Medulla oblongata (tissue), 1 donor: ENCODE results near the gene PGLYRP1.
A peak's percentile ranks its signal among the peaks of the same experiment; 100 is the strongest.

ENCODE experiments used
- DNase-seq: peaks from one replicate; pipeline ENCODE4 v3.0.0-alpha.2; 2015; ENCODE audit errors: extremely low spot score

The PGLYRP1 gene

DNA sequence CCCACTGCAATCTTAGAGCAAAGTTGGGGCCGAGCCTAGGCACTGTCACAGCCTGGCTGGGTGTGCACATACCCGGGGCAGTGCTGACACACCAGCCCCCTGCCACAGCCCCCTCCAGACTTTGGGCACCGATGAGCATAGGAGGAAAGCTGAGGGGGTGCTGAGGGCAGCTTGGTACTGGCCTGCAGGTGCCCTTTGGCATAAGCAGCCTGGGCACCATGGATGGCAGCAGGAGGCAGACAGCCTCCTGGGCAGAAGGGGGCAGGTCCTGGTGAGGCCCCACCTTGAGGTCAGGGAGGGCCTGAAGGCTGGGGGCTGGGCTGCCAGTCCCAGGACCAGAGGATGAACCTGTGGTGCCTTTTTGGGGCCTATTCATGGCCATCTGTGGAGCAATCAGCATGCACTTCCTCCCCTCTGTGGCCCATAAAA, 9.8 kb upstream of the PGLYRP1 start:
- no peak for DNase-seq

DNA sequence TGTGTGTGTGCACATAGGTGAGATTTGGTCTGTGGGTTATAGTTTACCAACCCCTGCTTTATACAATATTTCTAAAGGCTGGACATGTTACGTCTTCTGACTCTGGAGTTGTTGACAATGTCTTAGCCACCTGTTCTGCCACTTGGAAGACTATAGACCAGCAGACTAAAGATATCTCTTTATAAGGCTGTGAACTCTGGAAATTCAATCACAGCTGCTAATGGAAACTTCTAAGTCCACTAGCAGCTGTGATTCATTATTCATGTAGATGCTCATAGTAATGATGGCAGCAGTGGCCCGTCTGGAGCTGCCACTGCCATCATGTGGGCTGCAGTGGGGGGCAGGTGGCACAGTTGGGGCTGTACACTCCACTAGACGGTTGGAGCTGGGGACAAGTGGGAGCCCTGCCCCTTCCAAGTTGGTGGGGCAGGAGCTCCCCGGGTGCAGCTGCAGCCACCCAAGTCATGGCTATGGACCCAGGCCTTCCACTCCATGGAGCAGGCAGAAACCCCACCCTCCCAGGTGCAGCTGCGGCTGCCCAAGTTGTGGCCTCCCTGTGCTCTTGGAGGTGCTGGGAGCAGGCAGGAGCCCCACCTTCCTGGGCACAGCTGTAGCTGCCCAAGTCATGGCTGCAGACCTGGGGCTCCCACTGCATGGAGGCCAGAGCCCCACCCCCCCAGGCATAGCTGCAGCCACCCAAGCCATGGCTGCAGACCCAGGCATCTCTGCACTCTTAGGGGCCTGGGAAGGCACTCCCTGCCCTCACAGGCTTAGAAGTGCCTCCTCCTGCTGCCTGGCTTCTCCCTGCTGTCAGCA, 9.1 kb upstream of the PGLYRP1 start:
- no peak for DNase-seq

DNA sequence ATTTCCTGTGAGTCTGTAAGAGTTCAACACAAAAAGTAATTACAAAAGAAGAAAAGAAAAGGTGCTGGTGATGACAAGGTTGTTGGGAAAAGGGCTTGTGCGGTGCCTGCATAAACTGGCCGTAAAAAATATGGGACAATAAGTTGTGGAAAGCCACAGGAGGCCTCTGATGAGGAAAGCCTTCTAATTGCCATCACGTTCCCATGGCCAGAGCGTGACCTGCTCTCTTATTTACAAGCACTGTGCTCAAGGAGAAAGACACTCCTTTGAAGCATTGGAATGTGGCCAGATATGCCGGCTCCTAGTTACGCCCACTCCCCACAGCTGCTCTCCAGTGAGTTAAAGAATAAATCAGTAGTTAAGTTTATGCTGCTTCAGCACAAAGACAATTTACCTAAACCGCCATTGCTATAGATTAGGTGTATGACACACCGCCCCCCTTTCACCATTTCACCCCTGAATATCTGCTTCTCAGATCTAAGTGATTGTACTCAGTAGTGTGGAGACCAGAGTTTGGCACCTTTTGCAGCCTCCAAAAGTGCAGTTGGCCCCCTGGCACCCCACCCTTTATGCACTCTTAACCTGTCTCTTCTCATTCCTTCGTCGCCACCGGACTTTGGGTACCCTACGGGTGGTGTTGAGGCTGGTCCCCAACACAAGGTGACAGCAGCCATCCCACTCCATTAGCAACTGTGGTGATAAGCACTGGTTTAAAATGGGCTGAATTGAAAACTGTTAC, 8.1 kb upstream of the PGLYRP1 start:
- DNase-seq, result no peak

DNA sequence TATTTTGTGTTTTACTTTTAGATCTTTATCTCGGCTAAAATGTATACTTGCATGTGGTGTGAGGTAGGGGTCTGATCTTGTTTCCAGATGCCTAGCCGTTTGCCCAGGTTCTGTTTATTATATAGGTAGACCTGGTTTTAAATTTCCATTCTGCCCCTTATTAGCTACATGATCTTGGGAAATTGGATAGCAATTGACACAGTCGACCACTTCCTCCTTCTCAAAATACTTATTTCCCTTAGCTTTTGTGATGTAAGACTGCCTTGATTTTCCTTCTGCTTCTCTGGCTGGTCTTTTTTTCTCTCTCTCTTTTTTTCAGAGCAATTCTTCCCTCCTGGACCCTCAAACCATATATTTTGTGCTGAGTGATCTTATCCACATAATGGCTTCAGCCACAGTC, 3.0 kb upstream of the PGLYRP1 start:
- no peak for DNase-seq

DNA sequence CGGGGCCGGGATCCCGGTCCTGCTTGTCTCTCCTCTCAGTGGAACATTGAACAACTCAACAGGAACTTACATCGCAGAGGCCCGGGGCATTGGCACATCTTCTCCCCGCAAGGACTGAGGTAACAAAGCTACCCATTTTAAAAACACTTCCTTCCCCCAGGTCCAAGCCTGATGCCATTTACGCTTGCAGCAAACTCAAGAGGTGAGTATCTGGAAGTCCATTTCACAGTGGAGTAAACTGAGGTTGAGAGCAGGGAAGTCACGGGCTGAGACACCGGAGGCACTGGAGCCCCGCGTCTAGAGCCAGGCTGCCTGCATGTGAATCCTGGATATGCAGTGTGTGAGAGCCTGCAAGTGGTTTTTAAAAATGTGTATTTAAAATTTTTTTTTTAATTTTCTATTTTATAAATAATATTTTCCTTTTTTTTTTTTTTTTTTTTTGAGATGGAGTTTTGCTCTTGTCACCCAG, 492 bp upstream of the PGLYRP1 start:
- DNase-seq, result no peak

GRCh38 chr19:46022061-46022430, 807 bp downstream of the PGLYRP1 start:
- no peak for DNase-seq

- no peak for DNase-seq
Observed at GRCh38 chr19:46021531-46022041, 1.3 kb downstream of the PGLYRP1 start.

DNA sequence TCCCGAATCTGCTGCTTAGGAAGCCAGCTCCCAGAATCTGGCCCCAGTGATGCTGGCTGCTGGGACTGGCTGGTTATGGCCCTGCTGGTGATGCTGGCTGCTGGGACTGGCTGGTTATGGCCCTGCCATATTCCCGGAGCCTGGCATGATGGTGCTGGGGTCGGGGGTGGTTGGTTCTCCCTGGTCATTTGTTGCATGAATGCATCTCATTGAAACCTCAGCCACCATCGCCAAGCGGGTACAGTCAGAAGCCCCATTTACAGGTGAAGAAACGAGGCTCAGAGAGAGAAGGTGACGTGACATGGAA, 2.1 kb downstream of the PGLYRP1 start:
- DNase-seq, result no peak

- no peak for DNase-seq
Observed at GRCh38 chr19:46019270-46019669, 3.6 kb downstream of the PGLYRP1 start.

DNA sequence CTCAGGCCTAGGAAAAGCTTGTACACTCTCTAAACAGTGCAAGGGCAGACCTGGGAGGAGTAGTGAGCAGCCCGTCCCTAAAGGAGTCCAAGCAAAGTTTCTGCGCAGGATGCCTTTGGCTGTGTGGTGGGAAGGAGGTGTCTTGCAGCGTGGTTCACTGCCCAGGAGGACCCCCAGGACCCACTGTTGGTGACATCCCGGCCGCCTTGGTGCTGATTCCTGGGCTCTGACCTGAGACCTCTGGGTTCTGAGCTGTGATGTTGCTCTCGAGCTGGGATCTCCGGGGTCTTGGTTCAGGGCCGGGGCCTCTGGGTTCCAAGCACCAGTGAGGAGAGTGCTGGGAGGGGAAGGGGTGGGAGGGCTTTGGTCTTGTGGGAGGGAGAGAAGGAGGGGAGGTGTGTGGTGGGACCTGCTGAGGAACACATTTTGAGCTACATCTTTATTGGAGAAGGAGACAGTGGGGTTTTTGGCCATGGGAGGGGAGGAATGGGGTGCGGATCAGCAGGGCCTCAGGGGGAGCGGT, 4.1 kb downstream of the PGLYRP1 start:
- no peak for DNase-seq

- no peak for DNase-seq
Observed at GRCh38 chr19:46017874-46018675, 4.8 kb downstream of the PGLYRP1 start.

DNA sequence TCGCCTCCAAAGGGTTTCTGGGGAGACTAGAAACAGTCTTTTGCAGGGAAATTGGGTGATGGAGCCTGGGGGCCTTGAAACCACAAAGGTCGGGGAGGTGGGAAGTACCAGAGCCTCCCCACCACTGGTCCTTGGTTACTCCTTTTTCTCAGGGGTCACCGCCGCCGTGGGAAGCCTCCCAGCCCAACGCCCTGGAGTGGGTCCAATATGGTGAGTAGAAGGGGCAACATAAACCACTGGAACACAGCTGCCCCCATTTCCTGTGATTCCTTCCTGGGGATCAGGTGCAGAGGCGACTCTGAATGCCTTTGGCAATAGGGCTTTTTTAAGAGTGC, 5.8 kb downstream of the PGLYRP1 start:
- DNase-seq, result no peak

GRCh38 chr19:46016426-46017094, 6.3 kb downstream of the PGLYRP1 start:
- DNase-seq, result peak; percentile 85

GRCh38 chr19:46015687-46016425, 7.0 kb downstream of the PGLYRP1 start:
- DNase-seq, result no peak

DNA sequence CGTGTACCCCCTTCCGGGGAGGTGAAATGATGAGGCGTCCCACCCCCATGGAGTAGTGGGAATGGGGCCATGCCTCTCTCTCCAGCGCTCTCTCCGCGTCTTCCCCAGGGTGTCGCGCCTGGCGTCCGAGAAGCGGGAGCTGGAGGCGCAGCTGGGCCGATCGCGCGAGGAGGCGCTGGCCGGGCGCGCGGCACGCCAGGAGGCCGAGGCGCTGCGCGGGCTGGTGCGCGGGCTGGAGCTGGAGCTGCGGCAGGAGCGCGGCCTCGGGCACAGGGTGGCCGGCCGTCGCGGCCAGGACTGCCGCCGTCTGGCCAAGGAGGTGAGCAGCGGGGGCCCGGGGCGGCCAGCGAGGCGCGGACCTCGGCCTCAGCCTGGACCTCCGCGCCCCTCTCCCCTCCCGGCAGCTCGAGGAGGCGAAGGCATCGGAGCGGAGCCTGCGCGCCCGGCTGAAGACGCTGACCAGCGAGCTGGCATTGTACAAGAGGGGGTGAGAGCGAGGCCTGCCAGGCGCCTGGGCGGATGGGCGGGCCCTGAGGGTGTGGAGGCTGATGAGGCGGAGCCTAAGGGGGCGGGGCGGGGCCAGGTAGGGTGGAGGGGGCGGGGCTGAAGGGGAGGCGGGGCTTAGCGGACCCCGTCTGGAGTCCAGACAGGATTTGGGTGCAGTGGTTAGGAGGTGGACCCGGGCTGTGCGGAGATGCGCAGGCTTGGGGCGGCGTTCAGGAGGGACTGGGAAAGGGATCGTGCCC, 7.7 kb downstream of the PGLYRP1 start:
- DNase-seq, result no peak

GRCh38 chr19:46014534-46014933, 8.3 kb downstream of the PGLYRP1 start:
- no peak for DNase-seq

GRCh38 chr19:46009530-46010510, 13.0 kb downstream of the PGLYRP1 start:
- peak; percentile 84 for DNase-seq

GRCh38 chr19:46006411-46006810, 16.4 kb downstream of the PGLYRP1 start:
- no peak for DNase-seq
